Body of pancreas (tissue), 4 donors: Measurements from ENCODE around the gene APRT. TPM values are rescaled to one million over a fixed set of nuclear protein-coding genes. Genes with fewer than 3 reads are reported as not detected.

ENCODE experiments used
- ATAC-seq: fragments of 150-250 bp; one replicate; pipeline ENCODE4 v1.9.1; 2016
- DNase-seq, 4 donors: peaks; one replicate each; pipeline ENCODE4 v3.0.0-alpha.2; 2019
- H3K27ac ChIP-seq, 4 donors: fragments of 200-600 bp; sonication (generic); 1 replicate in 3 of 4; 2 replicates in 1 of 4; pipeline versions ENCODE4 v1.5.1 to v1.6.1; 2016 to 2019; ENCODE audit warnings: mild to moderate bottlenecking in 1 of 4, mixed read lengths in 1 of 4, moderate library complexity in 1 of 4
- H3K27me3 ChIP-seq, 2 donors: fragments of 200-600 bp; sonication (generic); one replicate each; pipeline ENCODE4 v1.6.0; 2016; ENCODE audit warnings: mild to moderate bottlenecking in 1 of 2
- H3K36me3 ChIP-seq, 2 donors: fragments of 200-600 bp; sonication (generic); replicated peaks in 1 of 2; 2 replicates each; pipeline ENCODE4 v1.5.1; 2016; ENCODE audit warnings: low read depth in 2 of 2; ENCODE audit not compliant: insufficient read depth in 1 of 2
- H3K4me1 ChIP-seq: fragments of 200-600 bp; sonication (generic); one replicate; pipeline ENCODE4 v1.6.0; 2016
- H3K4me3 ChIP-seq, 2 donors: fragments of 200-600 bp; sonication (generic); 1 replicate in 1 of 2; 2 replicates in 1 of 2; pipeline ENCODE4 v1.5.1; 2016 to 2019
- H3K9me3 ChIP-seq, 3 donors: fragments of 200-600 bp; sonication (generic); 1 replicate in 2 of 3; 2 replicates in 1 of 3; pipeline ENCODE4 v1.5.1; 2016
- CTCF ChIP-seq, 7 experiments: fragments of 450-650 bp in 4 of 7; fragments of 200-600 bp in 3 of 7; sonication (generic) in 3 of 7; IDR thresholded peaks; one replicate each; pipeline ENCODE4 v1.5.1; 2016 to 2019; ENCODE audit warnings: antibody characterized with exemption in 7 of 7
- POLR2A ChIP-seq, 3 donors: fragments of 450-650 bp; IDR thresholded peaks; one replicate each; pipeline ENCODE4 v1.6.1; 2016; ENCODE audit warnings: antibody characterized with exemption in 3 of 3, mild to moderate bottlenecking in 2 of 3
- WGBS, 2 donors: methylation state at CpG; one replicate each; pipeline ENCODE4 v1.1.5; 2017; 5-methylcytosine and 5-hydroxymethylcytosine counted together
- intact Hi-C: fragments of 100-400 bp; cut with DNase I; formaldehyde crosslinking; loops from one replicate; pipeline ENCODE4 v1.15.1; 2023
- total RNA-seq, 2 donors: library from RNA; depleted of rRNA; stranded (reverse); fragments of >200 nt; gene quantifications; one replicate each; pipeline ENCODE4 v1.1.0, GENCODE V29; 2016

APRT gene
- total RNA-seq, 2 donors from 2014 or later: 95.9 to 104 TPM

- H3K4me3 ChIP-seq: no peak overlapping the region
- H3K9me3 ChIP-seq: no peaks in the 10 kb centered on the region
- TF ChIP-seq POLR2A (IDR thresholded peaks at IDR 0.05) (no peak), CTCF (IDR thresholded peaks at IDR 0.05) (no peak)
- no peaks in the 10 kb centered on the region for H3K36me3 ChIP-seq
- peaks cover 17% of the 10 kb centered on the region for H3K4me1 ChIP-seq
- no peaks in the 10 kb centered on the region for H3K27me3 ChIP-seq
- WGBS, 2 donors: 59% methylated on average over 11 to 18 of the region's 20 CpGs
- intact Hi-C loops: no loop called here
- no peak for ATAC-seq
- DNase-seq: no peak
- no peak overlapping the region for H3K27ac ChIP-seq
Observed at GRCh38 chr16:88854306-88855111, 42.8 kb upstream of the APRT start.

GRCh38 chr16:88853325-88853941 lies 41.7 kb upstream of the APRT start:
- intact Hi-C loops: no loop called here
- no peaks in the 10 kb centered on the region for H3K27me3 ChIP-seq
- DNase-seq: no peak
- peaks cover 17% of the 10 kb centered on the region for H3K4me1 ChIP-seq
- no peak for ATAC-seq
- no peaks in the 10 kb centered on the region for H3K36me3 ChIP-seq
- 65 to 72% methylated on average over 10 to 17 of the region's 17 CpGs for WGBS, 2 donors
- TF ChIP-seq CTCF (IDR thresholded peaks at IDR 0.05) (no peak), POLR2A (IDR thresholded peaks at IDR 0.05) (no peak)
- H3K4me3 ChIP-seq: no peak overlapping the region
- H3K27ac ChIP-seq: no peak overlapping the region
- no peaks in the 10 kb centered on the region for H3K9me3 ChIP-seq

GRCh38 chr16:88851616-88852015 lies 39.9 kb upstream of the APRT start:
- Histone ChIP-seq H3K9me3 (no peaks in the 10 kb centered on the region), H3K27ac (no peak overlapping the region), H3K4me1 (peaks cover 8% of the 10 kb centered on the region), H3K4me3 (no peak overlapping the region), H3K27me3 (no peaks in the 10 kb centered on the region), H3K36me3 (no peaks in the 10 kb centered on the region)
- intact Hi-C loops: no loop called here
- 93 to 94% methylated on average over 15 to 19 of the region's 19 CpGs for WGBS, 2 donors
- TF ChIP-seq POLR2A (IDR thresholded peaks at IDR 0.05) (no peak), CTCF (IDR thresholded peaks at IDR 0.05) (no peak)
- ATAC-seq: no peak
- no peak for DNase-seq

- H3K27me3 ChIP-seq: no peaks in the 10 kb centered on the region
- WGBS, 2 donors: 90 to 91% methylated on average over 25 to 33 of the region's 33 CpGs
- H3K4me1 ChIP-seq: peaks cover 1% of the 10 kb centered on the region
- H3K9me3 ChIP-seq: no peaks in the 10 kb centered on the region
- DNase-seq: no peak
- H3K36me3 ChIP-seq: no peaks in the 10 kb centered on the region
- ATAC-seq: no peak
- TF ChIP-seq POLR2A (IDR thresholded peaks at IDR 0.05): no peak
- TF ChIP-seq CTCF (IDR thresholded peaks at IDR 0.05): no peak
- H3K27ac ChIP-seq: no peak overlapping the region
- H3K4me3 ChIP-seq: no peak overlapping the region
- intact Hi-C loops: no loop called here
Observed at GRCh38 chr16:88850531-88851199, 38.9 kb upstream of the APRT start.
